ENCODE results near the gene KRT3.

GRCh38 chr12:52812073-52812400, 16.1 kb upstream of the KRT3 start:
- TF ChIP-seq TAF1 (IDR thresholded peaks at IDR 0.05; ENCODE audit: borderline replicate concordance, low read depth, low read length) = no peak
- no peak for TF ChIP-seq POLR2A (IDR thresholded peaks at IDR 0.05; ENCODE audit: low read depth, low read length)
- no peak for TF ChIP-seq POLR2AphosphoS5 (IDR thresholded peaks at IDR 0.05; ENCODE audit: low read depth, low read length)
